ENCODE results near the gene PEPD. TPM values are rescaled to one million over a fixed set of nuclear protein-coding genes. Genes with fewer than 3 reads are reported as not detected.

Gene PEPD
- total RNA-seq, 1 experiment from 2014 or later = 18.3 TPM

DNA sequence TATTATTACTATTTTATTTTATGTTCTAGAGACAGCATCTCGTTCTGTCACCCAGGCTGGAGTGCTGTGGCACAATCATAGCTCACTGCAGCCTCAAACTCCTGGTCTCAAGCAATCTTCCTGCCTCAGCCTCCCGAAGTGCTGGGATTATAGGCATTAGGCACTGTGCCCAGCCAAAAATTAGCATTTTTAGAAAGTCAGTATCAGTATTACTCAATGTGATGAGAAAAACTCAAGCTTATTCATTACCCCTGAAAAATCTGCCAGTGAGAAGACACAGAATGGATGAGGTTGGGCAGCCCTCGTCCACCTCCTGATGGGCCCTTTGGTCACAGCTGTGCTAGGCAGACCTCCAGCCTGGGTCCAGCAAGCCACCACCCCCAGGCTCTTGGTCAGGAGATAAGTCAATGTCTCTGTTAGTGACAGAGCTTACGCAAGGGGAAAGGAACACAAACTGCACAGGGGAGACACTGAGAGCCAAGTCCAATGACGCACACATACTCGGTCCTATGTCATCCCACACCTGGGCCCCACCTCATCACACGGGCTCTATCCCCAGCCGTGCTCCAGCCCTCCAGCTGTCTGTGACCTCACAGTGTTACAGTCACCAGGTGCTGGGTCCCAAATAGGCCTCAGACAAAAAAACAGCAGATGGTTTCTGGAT, 19.8 kb downstream of the PEPD start:
- intact Hi-C loops (cut with micrococcal nuclease) = no loop called here
- no TSS peak for BruUV-seq (replicated peaks)

DNA sequence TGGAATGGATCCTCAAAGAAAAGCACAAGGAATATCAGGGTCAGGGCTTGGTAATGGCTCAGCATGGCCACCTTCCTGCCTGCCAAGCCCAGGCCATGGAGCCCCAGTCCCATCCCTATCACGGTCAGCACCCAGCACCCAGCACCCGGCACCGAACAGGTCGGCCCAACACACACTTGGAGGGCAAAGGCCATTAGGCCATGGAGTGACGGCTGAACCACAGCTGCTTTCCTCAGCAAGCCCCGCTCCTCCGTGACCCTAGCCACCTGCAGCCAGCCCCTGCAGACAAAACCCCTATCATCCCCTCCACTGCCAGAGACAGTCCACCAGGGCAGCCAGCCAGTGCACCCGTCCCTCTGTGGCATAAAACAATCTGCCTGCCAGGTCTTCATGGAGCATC, 20.6 kb downstream of the PEPD start:
- Mint-ChIP-seq H3K9me3 (ENCODE audit: unreplicated experiment) (no peaks in the 10 kb centered on the region), H3K36me3 (ENCODE audit: insufficient read depth, unreplicated experiment) (no peaks in the 10 kb centered on the region), H3K27ac (ENCODE audit: low read depth, unreplicated experiment) (no peak overlapping the region), H3K27me3 (ENCODE audit: insufficient read depth, unreplicated experiment) (no peaks in the 10 kb centered on the region), H3K4me1 (ENCODE audit: insufficient read depth, unreplicated experiment) (no peaks in the 10 kb centered on the region), H3K4me3 (ENCODE audit: unreplicated experiment) (no peak overlapping the region)
- POLR2A ChIA-PET = no interaction called here
- no peak for DNase-seq (ENCODE audit: unreplicated experiment)
- no TSS peak for BruUV-seq (replicated peaks)
- CTCF ChIA-PET = interaction anchor here (1.2 kb wide), 1 partner anchor 9 kb away, joined by 3 read pairs; no protein-coding TSS in a partner anchor
- intact Hi-C loops (cut with micrococcal nuclease) = no loop called here
- TF ChIP-seq, protein P1, sequence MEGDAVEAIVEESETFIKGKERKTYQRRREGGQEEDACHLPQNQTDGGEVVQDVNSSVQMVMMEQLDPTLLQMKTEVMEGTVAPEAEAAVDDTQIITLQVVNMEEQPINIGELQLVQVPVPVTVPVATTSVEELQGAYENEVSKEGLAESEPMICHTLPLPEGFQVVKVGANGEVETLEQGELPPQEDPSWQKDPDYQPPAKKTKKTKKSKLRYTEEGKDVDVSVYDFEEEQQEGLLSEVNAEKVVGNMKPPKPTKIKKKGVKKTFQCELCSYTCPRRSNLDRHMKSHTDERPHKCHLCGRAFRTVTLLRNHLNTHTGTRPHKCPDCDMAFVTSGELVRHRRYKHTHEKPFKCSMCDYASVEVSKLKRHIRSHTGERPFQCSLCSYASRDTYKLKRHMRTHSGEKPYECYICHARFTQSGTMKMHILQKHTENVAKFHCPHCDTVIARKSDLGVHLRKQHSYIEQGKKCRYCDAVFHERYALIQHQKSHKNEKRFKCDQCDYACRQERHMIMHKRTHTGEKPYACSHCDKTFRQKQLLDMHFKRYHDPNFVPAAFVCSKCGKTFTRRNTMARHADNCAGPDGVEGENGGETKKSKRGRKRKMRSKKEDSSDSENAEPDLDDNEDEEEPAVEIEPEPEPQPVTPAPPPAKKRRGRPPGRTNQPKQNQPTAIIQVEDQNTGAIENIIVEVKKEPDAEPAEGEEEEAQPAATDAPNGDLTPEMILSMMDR (IDR thresholded peaks at IDR 0.05; ENCODE audit: unreplicated experiment) = no peak

More for the DNA sequence above, 19.8 kb downstream of the PEPD start:
- Mint-ChIP-seq H3K4me1 (ENCODE audit: insufficient read depth, unreplicated experiment) (no peaks in the 10 kb centered on the region), H3K4me3 (ENCODE audit: unreplicated experiment) (no peak overlapping the region), H3K36me3 (ENCODE audit: insufficient read depth, unreplicated experiment) (no peaks in the 10 kb centered on the region), H3K9me3 (ENCODE audit: unreplicated experiment) (peaks cover 8% of the 10 kb centered on the region), H3K27ac (ENCODE audit: low read depth, unreplicated experiment) (no peak overlapping the region), H3K27me3 (ENCODE audit: insufficient read depth, unreplicated experiment) (no peaks in the 10 kb centered on the region)
- POLR2A ChIA-PET = interaction anchor here (0.7 kb wide), 1 partner anchor 10 kb away, joined by 3 read pairs; no protein-coding TSS in a partner anchor
- TF ChIP-seq, protein P1 (IDR thresholded peaks at IDR 0.05; ENCODE audit: unreplicated experiment) = no peak
- CTCF ChIA-PET = interaction anchor here (1.2 kb wide), 1 partner anchor 9 kb away, joined by 3 read pairs; no protein-coding TSS in a partner anchor
- no peak for DNase-seq (ENCODE audit: unreplicated experiment)

DNA sequence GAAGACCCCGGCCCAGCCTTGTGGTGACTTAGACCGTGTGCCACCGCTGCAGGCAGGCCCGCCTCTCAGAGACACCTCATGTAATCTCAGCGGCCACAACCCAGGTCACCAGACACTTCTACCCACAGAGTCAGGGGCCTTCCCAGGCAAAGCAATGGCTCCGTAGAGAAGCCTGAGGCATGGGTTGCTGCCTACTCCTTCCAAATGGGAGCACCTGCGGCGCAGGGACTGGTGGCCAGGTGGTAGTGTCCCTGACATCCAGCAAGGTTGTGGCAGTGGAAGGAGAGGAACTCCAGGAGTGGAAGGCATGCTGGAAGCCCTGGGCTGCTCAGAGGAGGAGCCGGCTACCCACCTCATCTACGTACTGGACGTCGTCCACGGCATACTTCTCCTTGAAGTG, 21.0 kb downstream of the PEPD start:
- Mint-ChIP-seq H3K4me1 (ENCODE audit: insufficient read depth, unreplicated experiment) (no peaks in the 10 kb centered on the region), H3K27ac (ENCODE audit: low read depth, unreplicated experiment) (no peak overlapping the region), H3K9me3 (ENCODE audit: unreplicated experiment) (no peaks in the 10 kb centered on the region), H3K4me3 (ENCODE audit: unreplicated experiment) (no peak overlapping the region), H3K36me3 (ENCODE audit: insufficient read depth, unreplicated experiment) (no peaks in the 10 kb centered on the region), H3K27me3 (ENCODE audit: insufficient read depth, unreplicated experiment) (no peaks in the 10 kb centered on the region)
- no TSS peak for BruUV-seq (replicated peaks)
- POLR2A ChIA-PET = no interaction called here
- TF ChIP-seq, protein P1 (IDR thresholded peaks at IDR 0.05; ENCODE audit: unreplicated experiment) = no peak
- DNase-seq (ENCODE audit: unreplicated experiment) = no peak
- intact Hi-C loops (cut with micrococcal nuclease) = no loop called here
- CTCF ChIA-PET = interaction anchor here (0.6 kb wide), 1 partner anchor 87 kb away, joined by 3 read pairs; no protein-coding TSS in a partner anchor

- H3K27me3 Mint-ChIP-seq (ENCODE audit: insufficient read depth, unreplicated experiment) = no peaks in the 10 kb centered on the region
- H3K9me3 Mint-ChIP-seq (ENCODE audit: unreplicated experiment) = no peaks in the 10 kb centered on the region
- TF ChIP-seq, protein P1 (IDR thresholded peaks at IDR 0.05; ENCODE audit: unreplicated experiment) = no peak
- BruUV-seq (replicated peaks) = no TSS peak
- POLR2A ChIA-PET = no interaction called here
- no peaks in the 10 kb centered on the region for H3K36me3 Mint-ChIP-seq (ENCODE audit: insufficient read depth, unreplicated experiment)
- intact Hi-C loops (cut with micrococcal nuclease) = no loop called here
- DNase-seq (ENCODE audit: unreplicated experiment) = no peak
- H3K4me1 Mint-ChIP-seq (ENCODE audit: insufficient read depth, unreplicated experiment) = no peaks in the 10 kb centered on the region
- no peak overlapping the region for H3K4me3 Mint-ChIP-seq (ENCODE audit: unreplicated experiment)
- CTCF ChIA-PET = interaction anchor here (0.6 kb wide), 1 partner anchor 86 kb away, joined by 3 read pairs; no protein-coding TSS in a partner anchor
- H3K27ac Mint-ChIP-seq (ENCODE audit: low read depth, unreplicated experiment) = no peak overlapping the region
Measured at GRCh38 chr19:33499671-33500506, 21.7 kb downstream of the PEPD start.

All from MCF 10A (cell line).